Measurements from ENCODE around the gene USP48.

Gene USP48

DNA sequence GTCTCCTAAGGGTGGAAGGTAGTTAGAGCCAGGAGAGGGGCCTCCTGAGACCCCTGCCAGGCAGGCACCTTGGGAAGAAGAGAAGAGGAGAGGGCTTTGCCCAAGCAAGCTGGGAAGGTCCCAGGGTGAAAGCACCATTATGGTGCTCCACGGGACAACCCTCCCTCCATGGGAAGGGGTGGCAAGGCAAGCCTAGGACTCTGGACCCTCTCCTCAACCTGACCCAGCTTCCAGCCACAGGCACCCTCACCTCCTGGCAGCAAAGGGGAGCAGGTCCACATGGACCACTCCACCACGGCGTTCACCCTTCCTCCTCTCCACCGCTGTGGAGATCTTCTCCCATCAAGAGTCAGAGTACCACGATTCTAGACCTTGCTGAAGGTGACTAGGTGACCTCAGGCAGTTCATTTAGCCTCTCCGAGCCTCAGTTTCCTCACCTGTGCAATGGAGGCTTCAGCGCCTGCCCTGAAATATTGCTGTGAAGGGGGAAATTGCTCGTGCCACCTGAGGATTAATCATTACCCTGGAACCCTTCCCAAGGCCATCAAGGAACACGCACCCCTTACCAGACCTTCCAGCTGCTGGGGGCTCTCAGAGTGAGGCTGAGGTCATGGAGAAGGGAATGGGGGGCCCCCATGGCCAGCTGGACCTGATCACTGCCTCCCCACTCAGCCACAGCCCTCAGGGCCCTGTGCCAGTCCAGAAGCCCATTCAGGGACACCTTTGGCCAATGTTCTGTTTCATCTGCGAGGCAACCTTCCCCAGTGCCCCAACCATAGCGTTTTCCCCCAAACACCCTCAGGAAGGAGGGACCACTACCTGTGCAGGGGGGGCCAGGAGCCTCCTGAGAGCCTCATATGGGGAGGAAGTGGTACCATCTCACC is 115.4 kb downstream of the USP48 start:
- Histone ChIP-seq H3K36me3 (ENCODE audit: control insufficient read depth, insufficient read depth, low read length) (no peaks in the 10 kb centered on the region), H3K9me3 (ENCODE audit: control insufficient read depth, insufficient read depth, low read length) (no peaks in the 10 kb centered on the region), H3K4me3 (ENCODE audit: low read depth, low read length) (no peak overlapping the region; the same call in 1 of the 2 replicates), H3K9ac (ENCODE audit: low read depth, low read length) (no peak overlapping the region), H3K27ac (ENCODE audit: low read depth, low read length) (no peak overlapping the region), H3K4me1 (ENCODE audit: control insufficient read depth, insufficient read depth, low read length) (peaks cover 18% of the 10 kb centered on the region; the same call in 1 of the 2 replicates), H3K27me3 (ENCODE audit: control insufficient read depth, insufficient read depth, low read length) (peaks cover 30% of the 10 kb centered on the region)

DNA sequence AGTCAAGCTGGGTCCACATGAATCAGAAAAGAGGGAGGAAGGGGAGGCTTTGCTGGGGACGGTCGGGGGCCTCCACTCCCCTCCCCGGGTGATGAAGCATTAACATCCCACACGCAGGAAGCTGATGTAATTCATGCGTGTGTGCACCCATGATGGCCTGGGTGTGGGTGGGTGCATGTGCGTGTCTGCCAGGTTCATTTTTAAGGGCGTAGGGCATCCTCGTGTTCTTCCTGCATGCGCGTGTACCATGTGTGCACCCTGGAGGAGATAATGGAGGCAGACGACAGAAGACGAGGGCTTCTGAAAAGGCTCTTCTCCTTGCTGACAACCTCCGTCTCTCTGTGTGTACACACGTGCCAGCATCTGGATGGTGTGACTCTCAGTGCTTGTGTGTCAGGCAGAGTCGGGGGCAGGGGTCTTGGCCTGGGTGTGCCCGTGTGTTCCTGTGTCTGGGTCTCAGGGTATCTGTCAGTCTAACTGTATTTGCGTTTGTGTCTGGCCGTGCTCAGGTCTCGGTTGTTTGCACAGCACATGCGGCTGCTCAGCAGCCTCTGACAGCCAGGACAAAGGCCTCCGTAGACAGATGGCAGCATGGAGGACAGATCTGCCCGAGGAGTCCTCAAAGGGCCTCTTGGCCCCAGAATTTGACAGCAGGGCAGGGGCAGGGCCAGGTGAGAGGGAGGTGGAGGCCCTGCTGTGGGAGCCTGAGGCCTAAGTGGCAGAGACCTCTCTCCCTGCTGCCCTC is 116.2 kb downstream of the USP48 start:
- no peak overlapping the region for H3K9ac ChIP-seq (ENCODE audit: low read depth, low read length)
- no peaks in the 10 kb centered on the region for H3K9me3 ChIP-seq (ENCODE audit: control insufficient read depth, insufficient read depth, low read length)
- H3K27me3 ChIP-seq (ENCODE audit: control insufficient read depth, insufficient read depth, low read length), result peaks cover 30% of the 10 kb centered on the region
- H3K4me3 ChIP-seq (ENCODE audit: low read depth, low read length), result no peak overlapping the region
- H3K27ac ChIP-seq (ENCODE audit: low read depth, low read length), result no peak overlapping the region
- peaks cover 18% of the 10 kb centered on the region; the same call in 1 of the 2 replicates for H3K4me1 ChIP-seq (ENCODE audit: control insufficient read depth, insufficient read depth, low read length)
- no peaks in the 10 kb centered on the region for H3K36me3 ChIP-seq (ENCODE audit: control insufficient read depth, insufficient read depth, low read length)

DNA sequence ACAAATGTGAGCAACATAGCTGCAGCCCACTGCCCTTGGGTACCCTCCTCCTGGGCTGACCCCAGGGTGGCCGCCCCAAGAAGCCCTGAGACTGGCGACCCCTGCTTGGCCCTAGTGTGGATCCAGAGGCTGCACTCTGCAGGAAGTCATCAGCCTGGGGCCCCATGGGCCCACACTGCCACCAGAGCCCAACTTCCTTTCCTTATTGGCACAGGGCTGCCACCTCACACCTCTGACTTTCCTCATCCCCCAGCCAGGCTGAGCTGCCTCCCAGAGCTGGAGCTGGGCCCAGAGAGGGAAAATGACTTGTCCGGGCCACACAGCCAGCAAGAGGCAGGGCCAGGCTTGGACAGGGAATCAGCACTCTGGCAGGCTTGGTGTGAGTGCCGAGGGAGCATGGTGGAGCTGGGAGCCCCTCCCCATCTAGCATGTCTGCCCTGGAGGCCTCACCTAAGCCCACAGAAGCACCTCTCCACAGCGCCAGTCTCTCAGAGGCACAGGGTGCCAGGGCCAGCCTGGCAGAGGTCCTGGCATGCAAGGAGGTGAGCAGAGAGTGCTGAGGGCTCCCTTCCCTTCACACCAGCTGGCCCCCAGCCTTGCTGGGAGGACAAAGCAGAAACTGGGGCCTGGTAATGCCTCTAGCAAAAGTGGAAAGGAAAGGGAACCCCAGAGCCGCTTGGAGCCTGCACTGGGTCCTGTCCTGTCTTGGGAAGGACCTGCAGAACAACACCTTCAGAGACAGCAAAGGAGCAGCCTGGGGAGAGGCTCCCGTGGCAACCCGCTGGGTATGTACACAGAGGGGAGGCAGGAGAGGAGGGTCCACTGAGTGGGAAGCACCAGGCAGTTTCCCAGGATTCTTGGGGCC is 117.0 kb downstream of the USP48 start:
- Histone ChIP-seq H3K4me1 (ENCODE audit: control insufficient read depth, insufficient read depth, low read length) (peaks cover 17% of the 10 kb centered on the region; the same call in 1 of the 2 replicates), H3K9ac (ENCODE audit: low read depth, low read length) (no peak overlapping the region)

DNA sequence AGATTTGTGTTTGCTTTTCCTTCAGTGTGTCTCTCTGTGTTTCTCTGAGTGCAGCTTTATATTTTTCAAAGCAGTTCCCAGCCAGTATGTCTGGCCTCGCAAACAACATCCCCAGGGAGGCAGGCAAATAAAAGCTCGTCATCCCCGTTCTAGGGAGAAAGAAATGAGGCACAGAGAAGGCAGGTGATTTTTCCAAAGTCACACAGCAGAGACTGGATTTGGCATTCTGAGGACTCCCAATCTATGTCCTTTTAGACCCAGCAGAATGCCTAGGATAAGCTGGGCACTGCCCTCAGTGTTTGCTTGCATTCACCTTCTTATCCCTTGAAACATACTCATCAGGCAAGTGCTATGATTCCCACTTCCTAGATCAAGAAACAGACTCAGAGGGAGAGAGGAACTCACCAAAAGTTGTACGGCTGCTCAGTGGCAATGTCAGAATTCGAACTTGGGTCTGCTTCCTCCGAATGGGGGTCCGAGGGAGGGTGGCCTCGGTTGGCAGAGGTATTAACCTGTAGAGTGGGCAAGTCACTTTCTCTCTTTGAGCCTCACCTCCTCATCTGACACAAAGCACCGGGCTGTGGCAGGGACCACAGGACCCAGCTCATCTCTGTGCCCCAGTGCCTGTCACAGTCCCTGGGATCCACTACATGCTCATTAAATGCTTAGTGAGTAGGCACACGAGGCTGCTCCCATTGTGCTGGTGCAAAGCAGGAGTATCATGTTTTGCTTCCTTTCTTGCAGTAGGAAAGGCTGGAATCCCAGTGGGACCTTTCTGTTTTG is 118.0 kb downstream of the USP48 start:
- peaks cover 32% of the 10 kb centered on the region for H3K27me3 ChIP-seq (ENCODE audit: control insufficient read depth, insufficient read depth, low read length)
- no peak overlapping the region for H3K27ac ChIP-seq (ENCODE audit: low read depth, low read length)
- H3K36me3 ChIP-seq (ENCODE audit: control insufficient read depth, insufficient read depth, low read length), result no peaks in the 10 kb centered on the region
- no peak overlapping the region for H3K4me3 ChIP-seq (ENCODE audit: low read depth, low read length)
- no peak overlapping the region for H3K9ac ChIP-seq (ENCODE audit: low read depth, low read length)
- no peaks in the 10 kb centered on the region for H3K9me3 ChIP-seq (ENCODE audit: control insufficient read depth, insufficient read depth, low read length)
- peaks cover 7% of the 10 kb centered on the region; the same call in 1 of the 2 replicates for H3K4me1 ChIP-seq (ENCODE audit: control insufficient read depth, insufficient read depth, low read length)

More for the DNA sequence above, 117.0 kb downstream of the USP48 start:
- Histone ChIP-seq H3K27ac (ENCODE audit: low read depth, low read length) (no peak overlapping the region), H3K36me3 (ENCODE audit: control insufficient read depth, insufficient read depth, low read length) (no peaks in the 10 kb centered on the region), H3K4me3 (ENCODE audit: low read depth, low read length) (no peak overlapping the region), H3K27me3 (ENCODE audit: control insufficient read depth, insufficient read depth, low read length) (peaks cover 30% of the 10 kb centered on the region), H3K9me3 (ENCODE audit: control insufficient read depth, insufficient read depth, low read length) (no peaks in the 10 kb centered on the region)

DNA sequence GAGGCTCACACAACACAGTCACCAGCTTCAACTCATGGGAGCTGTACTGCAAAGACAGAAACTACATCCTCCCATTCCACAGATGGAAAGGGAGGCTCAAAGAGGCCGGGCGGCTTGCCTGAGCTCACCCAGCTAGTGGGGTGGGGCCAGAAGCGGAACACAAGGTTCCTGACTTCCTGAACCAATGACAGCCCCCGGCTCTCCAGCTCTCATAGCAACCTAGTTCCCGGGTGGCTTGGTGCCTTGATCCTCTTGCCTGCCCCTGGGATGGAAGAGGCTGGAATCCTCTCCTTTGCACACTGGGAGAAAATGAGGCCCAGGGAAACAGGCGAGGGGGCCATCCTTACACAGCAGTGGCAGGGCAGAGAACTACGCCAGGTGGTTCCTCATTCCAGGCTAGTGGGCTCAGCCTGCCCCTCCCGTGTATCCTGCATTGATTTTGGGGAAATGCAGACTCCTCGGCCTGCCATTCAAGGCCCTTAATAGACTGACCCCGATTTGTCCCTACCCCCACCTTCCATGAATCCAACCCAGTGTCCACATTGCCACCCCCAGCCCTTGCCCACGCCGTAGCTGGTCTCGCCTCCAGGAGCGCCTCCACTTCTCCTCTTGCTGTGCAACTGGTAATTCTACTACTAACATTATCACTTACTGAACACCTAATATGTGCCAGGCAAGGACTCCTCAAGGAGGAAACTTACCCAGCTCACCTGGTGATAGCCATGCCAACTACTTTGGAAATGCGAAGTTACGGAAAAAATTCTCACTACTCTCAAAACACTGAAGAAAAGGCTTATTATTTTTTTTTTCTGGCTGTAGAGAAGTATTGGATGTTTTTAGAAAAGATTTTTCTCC is 118.8 kb downstream of the USP48 start:
- H3K36me3 ChIP-seq (ENCODE audit: control insufficient read depth, insufficient read depth, low read length), result no peaks in the 10 kb centered on the region
- H3K9ac ChIP-seq (ENCODE audit: low read depth, low read length), result no peak overlapping the region
- H3K27ac ChIP-seq (ENCODE audit: low read depth, low read length), result no peak overlapping the region
- no peaks in the 10 kb centered on the region for H3K9me3 ChIP-seq (ENCODE audit: control insufficient read depth, insufficient read depth, low read length)
- H3K4me1 ChIP-seq (ENCODE audit: control insufficient read depth, insufficient read depth, low read length), result 0 out of 2 replicates have a peak, but pooled peaks cover 3% of the 10 kb centered on the region
- H3K27me3 ChIP-seq (ENCODE audit: control insufficient read depth, insufficient read depth, low read length), result peaks cover 32% of the 10 kb centered on the region
- H3K4me3 ChIP-seq (ENCODE audit: low read depth, low read length), result no peak overlapping the region

DNA sequence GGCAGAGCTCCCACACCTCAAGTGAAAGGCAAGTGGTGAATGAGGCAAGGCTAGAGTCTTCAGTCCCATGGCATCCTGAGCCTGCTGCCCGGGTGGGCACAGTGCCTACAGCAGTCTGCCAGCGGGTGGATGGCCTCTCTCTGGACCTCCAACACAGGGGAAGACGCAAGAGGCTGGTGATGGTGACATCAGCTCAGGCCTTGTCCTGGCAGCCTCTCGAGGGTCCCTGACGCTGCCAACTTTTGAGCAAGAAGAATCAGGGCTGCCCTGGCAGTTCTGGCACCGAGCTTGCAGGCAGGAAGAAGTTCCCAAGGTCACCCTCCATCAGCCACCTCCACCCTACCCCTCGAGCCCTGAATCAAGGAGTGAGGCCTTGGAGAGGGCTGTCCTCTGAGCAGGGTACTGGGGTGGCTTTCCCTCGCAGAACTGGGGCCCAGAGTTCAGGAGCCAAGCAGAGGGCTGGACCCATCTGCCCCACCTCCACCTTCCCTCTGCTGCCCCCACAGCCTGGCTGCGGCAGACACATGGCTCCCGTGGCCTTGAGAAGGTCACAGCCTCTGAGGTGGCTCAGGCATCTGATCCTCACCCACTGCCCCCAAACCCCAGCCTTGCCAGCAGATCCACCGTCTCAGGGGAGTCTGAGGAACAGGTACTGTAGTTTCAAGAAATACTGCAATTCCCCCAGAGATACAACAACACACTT is 119.5 kb downstream of the USP48 start:
- Histone ChIP-seq H3K4me1 (ENCODE audit: control insufficient read depth, insufficient read depth, low read length) (0 out of 2 replicates have a peak, but pooled peaks cover 3% of the 10 kb centered on the region), H3K9me3 (ENCODE audit: control insufficient read depth, insufficient read depth, low read length) (no peaks in the 10 kb centered on the region), H3K27ac (ENCODE audit: low read depth, low read length) (no peak overlapping the region), H3K4me3 (ENCODE audit: low read depth, low read length) (no peak overlapping the region), H3K27me3 (ENCODE audit: control insufficient read depth, insufficient read depth, low read length) (peaks cover 25% of the 10 kb centered on the region), H3K9ac (ENCODE audit: low read depth, low read length) (no peak overlapping the region), H3K36me3 (ENCODE audit: control insufficient read depth, insufficient read depth, low read length) (no peaks in the 10 kb centered on the region)

DNA sequence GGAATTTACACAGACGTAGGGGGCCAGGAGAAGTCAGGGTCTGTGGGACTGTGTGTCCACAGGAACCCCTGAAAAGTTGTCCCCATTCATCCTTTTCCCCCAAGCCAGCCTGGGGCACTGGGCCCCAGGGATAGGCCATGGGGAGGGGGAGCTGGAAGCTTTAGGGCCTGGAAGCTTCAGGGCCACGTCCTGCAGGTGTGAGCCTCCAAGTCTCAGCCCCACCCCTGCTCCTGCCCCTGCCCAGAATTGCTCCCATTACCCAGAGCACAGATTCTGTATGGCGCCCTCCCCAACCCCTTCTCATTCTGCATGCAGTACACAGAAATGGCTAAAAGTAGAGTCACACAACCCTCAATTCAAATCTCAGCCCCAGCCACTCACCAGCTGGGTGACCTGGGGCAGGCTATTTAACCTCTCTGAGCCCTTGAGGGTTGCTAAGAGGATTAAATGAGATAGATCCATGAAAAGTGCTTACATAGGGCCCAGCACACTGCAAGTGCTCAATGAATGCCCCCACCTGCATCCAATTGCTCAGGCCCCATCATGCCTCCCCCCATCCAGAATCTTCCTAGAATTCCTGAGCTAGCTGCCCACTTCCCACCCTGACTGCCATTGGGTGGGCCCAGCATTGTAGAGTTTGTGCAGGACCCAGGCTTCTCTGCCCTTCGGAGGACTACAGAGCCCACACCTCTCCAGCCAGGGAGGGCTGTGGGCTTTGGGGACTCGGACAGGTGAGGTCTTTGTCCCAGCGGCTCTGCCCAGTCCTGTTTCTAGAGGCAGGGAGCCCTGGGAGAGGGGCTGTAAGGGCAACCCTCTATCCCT is 120.3 kb downstream of the USP48 start:
- H3K4me1 ChIP-seq (ENCODE audit: control insufficient read depth, insufficient read depth, low read length), result 0 out of 2 replicates have a peak, but pooled peaks cover 3% of the 10 kb centered on the region
- peaks cover 18% of the 10 kb centered on the region for H3K27me3 ChIP-seq (ENCODE audit: control insufficient read depth, insufficient read depth, low read length)
- H3K9ac ChIP-seq (ENCODE audit: low read depth, low read length), result no peak overlapping the region
- H3K4me3 ChIP-seq (ENCODE audit: low read depth, low read length), result no peak overlapping the region
- no peaks in the 10 kb centered on the region for H3K36me3 ChIP-seq (ENCODE audit: control insufficient read depth, insufficient read depth, low read length)
- no peaks in the 10 kb centered on the region for H3K9me3 ChIP-seq (ENCODE audit: control insufficient read depth, insufficient read depth, low read length)
- H3K27ac ChIP-seq (ENCODE audit: low read depth, low read length), result no peak overlapping the region

DNA sequence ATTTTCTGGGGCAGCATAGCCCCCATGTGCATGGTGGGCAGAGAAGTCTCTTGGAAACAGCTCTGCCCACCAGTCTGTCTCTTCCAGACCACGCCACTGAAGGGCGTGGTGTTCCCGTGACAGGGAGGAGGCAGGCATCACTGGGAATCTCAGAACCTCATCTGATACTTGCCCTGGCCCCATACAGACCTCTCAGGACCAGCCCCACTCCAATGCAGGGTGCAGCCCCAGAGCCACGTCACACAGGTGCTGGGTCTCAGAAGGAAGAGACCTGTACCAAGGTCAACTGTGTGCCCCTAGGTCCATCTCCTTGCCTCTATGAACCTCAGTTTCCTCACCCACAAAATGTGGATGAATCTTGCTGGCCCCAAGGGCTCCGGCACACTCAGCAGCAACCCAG is 121.1 kb downstream of the USP48 start:
- Histone ChIP-seq H3K27ac (ENCODE audit: low read depth, low read length) (no peak overlapping the region), H3K36me3 (ENCODE audit: control insufficient read depth, insufficient read depth, low read length) (no peaks in the 10 kb centered on the region), H3K9me3 (ENCODE audit: control insufficient read depth, insufficient read depth, low read length) (no peaks in the 10 kb centered on the region), H3K4me1 (ENCODE audit: control insufficient read depth, insufficient read depth, low read length) (0 out of 2 replicates have a peak, but pooled peaks cover 3% of the 10 kb centered on the region), H3K4me3 (ENCODE audit: low read depth, low read length) (no peak overlapping the region), H3K27me3 (ENCODE audit: control insufficient read depth, insufficient read depth, low read length) (peaks cover 12% of the 10 kb centered on the region), H3K9ac (ENCODE audit: low read depth, low read length) (no peak overlapping the region)

Measured in HUES48 (cell line).